ENCODE measurements around the gene REXO4. TPM values are rescaled to one million over a fixed set of nuclear protein-coding genes. Genes with fewer than 3 reads are reported as not detected.

Gene REXO4
- total and polyA plus RNA-seq, 2 of the 8 experiments (the other 6 are each of a cell fraction or from before 2014, with no cell fraction given) = 19.1 to 38.3 TPM

DNA sequence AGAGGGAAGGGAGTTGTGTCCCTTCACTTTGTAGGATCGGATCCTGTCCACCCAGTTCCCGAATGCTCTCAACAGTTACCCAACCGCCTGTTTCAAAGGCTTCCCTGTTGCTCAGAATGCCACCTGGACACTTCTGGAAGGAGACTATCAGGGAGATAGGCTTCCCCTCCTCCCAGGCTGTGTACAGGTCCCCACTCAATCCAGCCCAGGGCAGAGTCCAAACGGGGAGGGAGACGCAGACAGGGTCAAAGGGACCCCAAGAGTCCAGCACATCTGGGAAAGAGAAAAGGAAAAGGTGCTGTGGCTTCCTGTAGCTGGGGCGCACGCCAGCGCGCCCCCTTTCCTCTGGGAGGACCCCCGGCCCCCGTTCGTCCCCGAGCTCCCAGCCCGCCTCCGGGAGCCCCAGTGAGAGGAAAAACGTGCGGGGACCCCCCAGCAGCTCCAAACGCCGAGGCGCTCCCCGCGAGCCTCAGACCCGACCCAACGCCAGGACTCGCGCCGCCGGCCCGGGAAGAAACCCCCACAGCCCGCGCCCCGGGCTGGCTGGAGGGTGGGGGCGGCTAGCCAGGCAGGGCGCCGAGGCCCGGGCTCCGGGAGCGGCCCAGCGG lies 42.6 kb downstream of the REXO4 start (continued):
- TF ChIP-seq, protein P1, sequence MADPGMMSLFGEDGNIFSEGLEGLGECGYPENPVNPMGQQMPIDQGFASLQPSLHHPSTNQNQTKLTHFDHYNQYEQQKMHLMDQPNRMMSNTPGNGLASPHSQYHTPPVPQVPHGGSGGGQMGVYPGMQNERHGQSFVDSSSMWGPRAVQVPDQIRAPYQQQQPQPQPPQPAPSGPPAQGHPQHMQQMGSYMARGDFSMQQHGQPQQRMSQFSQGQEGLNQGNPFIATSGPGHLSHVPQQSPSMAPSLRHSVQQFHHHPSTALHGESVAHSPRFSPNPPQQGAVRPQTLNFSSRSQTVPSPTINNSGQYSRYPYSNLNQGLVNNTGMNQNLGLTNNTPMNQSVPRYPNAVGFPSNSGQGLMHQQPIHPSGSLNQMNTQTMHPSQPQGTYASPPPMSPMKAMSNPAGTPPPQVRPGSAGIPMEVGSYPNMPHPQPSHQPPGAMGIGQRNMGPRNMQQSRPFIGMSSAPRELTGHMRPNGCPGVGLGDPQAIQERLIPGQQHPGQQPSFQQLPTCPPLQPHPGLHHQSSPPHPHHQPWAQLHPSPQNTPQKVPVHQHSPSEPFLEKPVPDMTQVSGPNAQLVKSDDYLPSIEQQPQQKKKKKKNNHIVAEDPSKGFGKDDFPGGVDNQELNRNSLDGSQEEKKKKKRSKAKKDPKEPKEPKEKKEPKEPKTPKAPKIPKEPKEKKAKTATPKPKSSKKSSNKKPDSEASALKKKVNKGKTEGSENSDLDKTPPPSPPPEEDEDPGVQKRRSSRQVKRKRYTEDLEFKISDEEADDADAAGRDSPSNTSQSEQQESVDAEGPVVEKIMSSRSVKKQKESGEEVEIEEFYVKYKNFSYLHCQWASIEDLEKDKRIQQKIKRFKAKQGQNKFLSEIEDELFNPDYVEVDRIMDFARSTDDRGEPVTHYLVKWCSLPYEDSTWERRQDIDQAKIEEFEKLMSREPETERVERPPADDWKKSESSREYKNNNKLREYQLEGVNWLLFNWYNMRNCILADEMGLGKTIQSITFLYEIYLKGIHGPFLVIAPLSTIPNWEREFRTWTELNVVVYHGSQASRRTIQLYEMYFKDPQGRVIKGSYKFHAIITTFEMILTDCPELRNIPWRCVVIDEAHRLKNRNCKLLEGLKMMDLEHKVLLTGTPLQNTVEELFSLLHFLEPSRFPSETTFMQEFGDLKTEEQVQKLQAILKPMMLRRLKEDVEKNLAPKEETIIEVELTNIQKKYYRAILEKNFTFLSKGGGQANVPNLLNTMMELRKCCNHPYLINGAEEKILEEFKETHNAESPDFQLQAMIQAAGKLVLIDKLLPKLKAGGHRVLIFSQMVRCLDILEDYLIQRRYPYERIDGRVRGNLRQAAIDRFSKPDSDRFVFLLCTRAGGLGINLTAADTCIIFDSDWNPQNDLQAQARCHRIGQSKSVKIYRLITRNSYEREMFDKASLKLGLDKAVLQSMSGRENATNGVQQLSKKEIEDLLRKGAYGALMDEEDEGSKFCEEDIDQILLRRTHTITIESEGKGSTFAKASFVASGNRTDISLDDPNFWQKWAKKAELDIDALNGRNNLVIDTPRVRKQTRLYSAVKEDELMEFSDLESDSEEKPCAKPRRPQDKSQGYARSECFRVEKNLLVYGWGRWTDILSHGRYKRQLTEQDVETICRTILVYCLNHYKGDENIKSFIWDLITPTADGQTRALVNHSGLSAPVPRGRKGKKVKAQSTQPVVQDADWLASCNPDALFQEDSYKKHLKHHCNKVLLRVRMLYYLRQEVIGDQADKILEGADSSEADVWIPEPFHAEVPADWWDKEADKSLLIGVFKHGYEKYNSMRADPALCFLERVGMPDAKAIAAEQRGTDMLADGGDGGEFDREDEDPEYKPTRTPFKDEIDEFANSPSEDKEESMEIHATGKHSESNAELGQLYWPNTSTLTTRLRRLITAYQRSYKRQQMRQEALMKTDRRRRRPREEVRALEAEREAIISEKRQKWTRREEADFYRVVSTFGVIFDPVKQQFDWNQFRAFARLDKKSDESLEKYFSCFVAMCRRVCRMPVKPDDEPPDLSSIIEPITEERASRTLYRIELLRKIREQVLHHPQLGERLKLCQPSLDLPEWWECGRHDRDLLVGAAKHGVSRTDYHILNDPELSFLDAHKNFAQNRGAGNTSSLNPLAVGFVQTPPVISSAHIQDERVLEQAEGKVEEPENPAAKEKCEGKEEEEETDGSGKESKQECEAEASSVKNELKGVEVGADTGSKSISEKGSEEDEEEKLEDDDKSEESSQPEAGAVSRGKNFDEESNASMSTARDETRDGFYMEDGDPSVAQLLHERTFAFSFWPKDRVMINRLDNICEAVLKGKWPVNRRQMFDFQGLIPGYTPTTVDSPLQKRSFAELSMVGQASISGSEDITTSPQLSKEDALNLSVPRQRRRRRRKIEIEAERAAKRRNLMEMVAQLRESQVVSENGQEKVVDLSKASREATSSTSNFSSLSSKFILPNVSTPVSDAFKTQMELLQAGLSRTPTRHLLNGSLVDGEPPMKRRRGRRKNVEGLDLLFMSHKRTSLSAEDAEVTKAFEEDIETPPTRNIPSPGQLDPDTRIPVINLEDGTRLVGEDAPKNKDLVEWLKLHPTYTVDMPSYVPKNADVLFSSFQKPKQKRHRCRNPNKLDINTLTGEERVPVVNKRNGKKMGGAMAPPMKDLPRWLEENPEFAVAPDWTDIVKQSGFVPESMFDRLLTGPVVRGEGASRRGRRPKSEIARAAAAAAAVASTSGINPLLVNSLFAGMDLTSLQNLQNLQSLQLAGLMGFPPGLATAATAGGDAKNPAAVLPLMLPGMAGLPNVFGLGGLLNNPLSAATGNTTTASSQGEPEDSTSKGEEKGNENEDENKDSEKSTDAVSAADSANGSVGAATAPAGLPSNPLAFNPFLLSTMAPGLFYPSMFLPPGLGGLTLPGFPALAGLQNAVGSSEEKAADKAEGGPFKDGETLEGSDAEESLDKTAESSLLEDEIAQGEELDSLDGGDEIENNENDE (IDR thresholded peaks at IDR 0.05; ENCODE audit: insufficient replicate concordance, low read length) = no peak
- TF ChIP-seq, protein P2, sequence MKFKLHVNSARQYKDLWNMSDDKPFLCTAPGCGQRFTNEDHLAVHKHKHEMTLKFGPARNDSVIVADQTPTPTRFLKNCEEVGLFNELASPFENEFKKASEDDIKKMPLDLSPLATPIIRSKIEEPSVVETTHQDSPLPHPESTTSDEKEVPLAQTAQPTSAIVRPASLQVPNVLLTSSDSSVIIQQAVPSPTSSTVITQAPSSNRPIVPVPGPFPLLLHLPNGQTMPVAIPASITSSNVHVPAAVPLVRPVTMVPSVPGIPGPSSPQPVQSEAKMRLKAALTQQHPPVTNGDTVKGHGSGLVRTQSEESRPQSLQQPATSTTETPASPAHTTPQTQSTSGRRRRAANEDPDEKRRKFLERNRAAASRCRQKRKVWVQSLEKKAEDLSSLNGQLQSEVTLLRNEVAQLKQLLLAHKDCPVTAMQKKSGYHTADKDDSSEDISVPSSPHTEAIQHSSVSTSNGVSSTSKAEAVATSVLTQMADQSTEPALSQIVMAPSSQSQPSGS (IDR thresholded peaks at IDR 0.05; ENCODE audit: low read length) = no peak
- TF ChIP-seq KDM5A (IDR thresholded peaks at IDR 0.05; ENCODE audit: low read length) = no peak
- TF ChIP-seq HDAC2 (IDR thresholded peaks at IDR 0.05; ENCODE audit: borderline replicate concordance in 1 of 2, low read depth in 2 of 2, low read length in 2 of 2) = no peak
- TF ChIP-seq SP2 (IDR thresholded peaks at IDR 0.05; ENCODE audit: low read length) = peak; percentile 10; the same call in 1 of the 2 replicates
- peak; percentile 3 to 79; a peak in 1 of 4 replicates for TF ChIP-seq SIN3A (conservative IDR thresholded peaks at IDR 0.05 in 1 of 2, IDR thresholded peaks at IDR 0.05 in 1 of 2; ENCODE audit: low read depth in 1 of 2, low read length in 2 of 2)
- TF ChIP-seq MAFK (IDR thresholded peaks at IDR 0.05; ENCODE audit: low read depth, low read length) = no peak
- TF ChIP-seq POLR2A (IDR thresholded peaks at IDR 0.05; ENCODE audit: control extremely low read depth in 1 of 2, low read depth in 2 of 2, low read length in 2 of 2) = no peak

All from H1 (cell line).